GM19043 (cell line): ENCODE results near the gene AP3D1.

ENCODE experiments used
- ATAC-seq: cut with Tn5 transposase; IDR thresholded peaks from one replicate; pipeline ENCODE4 v1.9.1; 2021; ENCODE audit warnings: low read depth; ENCODE audit not compliant: unreplicated experiment

AP3D1 gene

GRCh38 chr19:2184422-2184975, 33.1 kb upstream of the AP3D1 start:
- ATAC-seq = no peak

- no peak for ATAC-seq
These were observed 30.2 kb upstream of the AP3D1 start for GRCh38 chr19:2181633-2181997.

- no peak for ATAC-seq
These were observed 29.7 kb upstream of the AP3D1 start for GRCh38 chr19:2180881-2181632.

GRCh38 chr19:2180114-2180513, 28.7 kb upstream of the AP3D1 start:
- ATAC-seq = no peak

GRCh38 chr19:2179095-2179494, 27.7 kb upstream of the AP3D1 start:
- no peak for ATAC-seq

GRCh38 chr19:2176337-2176994, 25.1 kb upstream of the AP3D1 start:
- ATAC-seq = no peak

GRCh38 chr19:2175742-2176141, 24.4 kb upstream of the AP3D1 start:
- no peak for ATAC-seq

- no peak for ATAC-seq
These were observed 22.6 kb upstream of the AP3D1 start for GRCh38 chr19:2173767-2174577.

- no peak for ATAC-seq
These were observed 22.0 kb upstream of the AP3D1 start for GRCh38 chr19:2173388-2173766.

- ATAC-seq = peak; percentile 61
These were observed 20.2 kb upstream of the AP3D1 start for GRCh38 chr19:2171349-2172145.

GRCh38 chr19:2170987-2171348, 19.6 kb upstream of the AP3D1 start:
- no peak for ATAC-seq

GRCh38 chr19:2170219-2170618, 18.9 kb upstream of the AP3D1 start:
- ATAC-seq = no peak

GRCh38 chr19:2168619-2169424, 17.5 kb upstream of the AP3D1 start:
- peak; percentile 34 for ATAC-seq

- ATAC-seq = no peak
These were observed 16.7 kb upstream of the AP3D1 start for GRCh38 chr19:2167896-2168618.

- ATAC-seq = no peak
These were observed 15.7 kb upstream of the AP3D1 start for GRCh38 chr19:2166741-2167738.

GRCh38 chr19:2164020-2164998, 12.9 kb upstream of the AP3D1 start:
- ATAC-seq = no peak

GRCh38 chr19:2160379-2160778, 9.0 kb upstream of the AP3D1 start:
- no peak for ATAC-seq
